ENCODE measurements around the gene JKAMP. TPM values are rescaled to one million over a fixed set of nuclear protein-coding genes. Genes with fewer than 3 reads are reported as not detected.

The JKAMP gene
- total and polyA plus RNA-seq, 2 donors (not counting 3 experiments of a cell fraction or from before 2014, with no cell fraction given), result 30.8 to 160 TPM

GRCh38 chr14:59507063-59507751 is 22.9 kb downstream of the JKAMP start:
- no TSS peak for BruUV-seq (replicated peaks)
- Histone ChIP-seq H3K79me2 (ENCODE audit: control insufficient read depth, insufficient read depth, low read length) (no peaks in the 10 kb centered on the region), H3K27ac (ENCODE audit: insufficient read depth, low read depth, low read length) (no peak overlapping the region), H3K9ac (replicated peaks; ENCODE audit: extremely low read depth, insufficient read depth, low read length) (no peak overlapping the region), H3K27me3 (ENCODE audit: control insufficient read depth in 2 of 2, insufficient read depth in 2 of 2, low read length in 2 of 2) (peaks cover 0 to 7% of the 10 kb centered on the region in 2 experiments), H3K4me3 (replicated peaks in 1 of 3; ENCODE audit: insufficient read depth in 1 of 3, low read depth in 1 of 3, low read length in 3 of 3) (no peak overlapping the region), H3K9me3 (replicated peaks; ENCODE audit: control insufficient read depth, insufficient read depth, low read length) (no peaks in the 10 kb centered on the region), H2AFZ (ENCODE audit: low read depth, low read length) (no peak overlapping the region), H3K4me2 (ENCODE audit: insufficient read depth, low read length) (no peak overlapping the region), H3K4me1 (ENCODE audit: control insufficient read depth, extremely low read depth, insufficient read depth, low read length) (no peaks in the 10 kb centered on the region), H4K20me1 (replicated peaks; ENCODE audit: control insufficient read depth, extremely low read depth, insufficient read depth, low read length) (no peaks in the 10 kb centered on the region), H3K9me1 (replicated peaks; ENCODE audit: control insufficient read depth, extremely low read depth, insufficient read depth, low read length) (no peaks in the 10 kb centered on the region), H3K36me3 (ENCODE audit: control insufficient read depth in 2 of 2, extremely low read depth in 1 of 2, insufficient read depth in 2 of 2, low read length in 2 of 2) (peaks cover 0 to 2% of the 10 kb centered on the region in 2 experiments)
- DNase-seq (ENCODE audit: low read depth, low spot score) (peak; percentile 47), FAIRE-seq (peak; percentile 58)
- TF ChIP-seq, protein P1, sequence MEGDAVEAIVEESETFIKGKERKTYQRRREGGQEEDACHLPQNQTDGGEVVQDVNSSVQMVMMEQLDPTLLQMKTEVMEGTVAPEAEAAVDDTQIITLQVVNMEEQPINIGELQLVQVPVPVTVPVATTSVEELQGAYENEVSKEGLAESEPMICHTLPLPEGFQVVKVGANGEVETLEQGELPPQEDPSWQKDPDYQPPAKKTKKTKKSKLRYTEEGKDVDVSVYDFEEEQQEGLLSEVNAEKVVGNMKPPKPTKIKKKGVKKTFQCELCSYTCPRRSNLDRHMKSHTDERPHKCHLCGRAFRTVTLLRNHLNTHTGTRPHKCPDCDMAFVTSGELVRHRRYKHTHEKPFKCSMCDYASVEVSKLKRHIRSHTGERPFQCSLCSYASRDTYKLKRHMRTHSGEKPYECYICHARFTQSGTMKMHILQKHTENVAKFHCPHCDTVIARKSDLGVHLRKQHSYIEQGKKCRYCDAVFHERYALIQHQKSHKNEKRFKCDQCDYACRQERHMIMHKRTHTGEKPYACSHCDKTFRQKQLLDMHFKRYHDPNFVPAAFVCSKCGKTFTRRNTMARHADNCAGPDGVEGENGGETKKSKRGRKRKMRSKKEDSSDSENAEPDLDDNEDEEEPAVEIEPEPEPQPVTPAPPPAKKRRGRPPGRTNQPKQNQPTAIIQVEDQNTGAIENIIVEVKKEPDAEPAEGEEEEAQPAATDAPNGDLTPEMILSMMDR (IDR thresholded peaks at IDR 0.05; ENCODE audit: extremely low read depth in 1 of 2, insufficient read depth in 1 of 2, low read depth in 1 of 2, low read length in 2 of 2), result peak; percentile 75 to 83
- no peak for TF ChIP-seq JUN (IDR thresholded peaks at IDR 0.05; ENCODE audit: borderline replicate concordance, insufficient read depth, insufficient read length, low read depth)
- POLR2A ChIA-PET, result no interaction called here
- dilution Hi-C loops (cut with MboI; ENCODE audit: extremely low pct_ligation_motif_present, low sequenced_read_pairs) (no loop called here), intact Hi-C loops (cut with micrococcal nuclease) (loop anchor here (1.0 to 10.0 kb wide), 3 partner anchors 69 to 658 kb away; partner anchors contain the start of genes CCDC175 and DHRS7)
- CTCF ChIA-PET, result interaction anchor here (0.8 to 2.4 kb wide), 22 partner anchors 10 to 676 kb away, joined by 3 to 45 read pairs (median 5); partner anchors contain the start of genes CCDC175, JKAMP and L3HYPDH

DNA sequence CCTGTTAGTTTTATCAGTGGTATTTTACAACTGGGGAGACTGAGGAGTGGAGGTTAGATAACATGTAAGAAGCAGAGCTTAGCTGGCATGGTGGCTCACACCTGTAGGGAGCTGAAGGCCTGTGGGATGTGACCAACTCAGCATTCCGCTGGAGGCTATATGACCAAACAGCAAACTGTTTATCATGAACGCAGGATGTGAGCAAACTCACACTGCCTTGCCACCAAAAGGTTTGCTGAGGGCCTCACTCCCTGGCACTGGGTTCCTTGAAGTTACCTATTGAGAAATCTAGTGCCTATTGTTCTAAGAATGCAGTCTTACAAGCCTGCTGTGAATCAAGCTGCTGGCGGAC is 23.4 kb downstream of the JKAMP start:
- no TSS peak for BruUV-seq (replicated peaks)
- intact Hi-C loops (cut with micrococcal nuclease), result loop anchor here (1.0 to 10.0 kb wide), 3 partner anchors 69 to 657 kb away; partner anchors contain the start of genes CCDC175 and DHRS7
- no peak for FAIRE-seq

More for the DNA sequence above, 23.4 kb downstream of the JKAMP start:
- H3K4me3 ChIP-seq (replicated peaks in 1 of 3; ENCODE audit: insufficient read depth in 1 of 3, low read depth in 1 of 3, low read length in 3 of 3), result no peak overlapping the region
- no peak overlapping the region for H3K4me2 ChIP-seq (ENCODE audit: insufficient read depth, low read length)
- DNase-seq (ENCODE audit: low read depth, low spot score), result no peak
- no peaks in the 10 kb centered on the region for H3K79me2 ChIP-seq (ENCODE audit: control insufficient read depth, insufficient read depth, low read length)
- CTCF ChIA-PET, result interaction anchor here (1.1 to 2.4 kb wide), 20 partner anchors 11 to 676 kb away, joined by 3 to 45 read pairs (median 6); partner anchors contain the start of genes CCDC175, JKAMP and L3HYPDH
- POLR2A ChIA-PET, result no interaction called here
- no peaks in the 10 kb centered on the region for H3K4me1 ChIP-seq (ENCODE audit: control insufficient read depth, extremely low read depth, insufficient read depth, low read length)
- no peaks in the 10 kb centered on the region for H3K9me3 ChIP-seq (replicated peaks; ENCODE audit: control insufficient read depth, insufficient read depth, low read length)
- peaks cover 0 to 2% of the 10 kb centered on the region in 2 experiments for H3K36me3 ChIP-seq (ENCODE audit: control insufficient read depth in 2 of 2, extremely low read depth in 1 of 2, insufficient read depth in 2 of 2, low read length in 2 of 2)
- no peak overlapping the region for H2AFZ ChIP-seq (ENCODE audit: low read depth, low read length)
- no peak for TF ChIP-seq MYC (IDR thresholded peaks at IDR 0.05; ENCODE audit: low read depth, low read length)
- no peak for TF ChIP-seq FOS (IDR thresholded peaks at IDR 0.05; ENCODE audit: borderline replicate concordance, insufficient read depth, low read length)
- TF ChIP-seq, protein P1 (IDR thresholded peaks at IDR 0.05; ENCODE audit: extremely low read depth in 1 of 2, insufficient read depth in 1 of 2, low read depth in 1 of 2, low read length in 2 of 2), result no peak
- no peak for TF ChIP-seq POLR2A (IDR thresholded peaks at IDR 0.05; ENCODE audit: low read depth, low read length)
- TF ChIP-seq EZH2 (IDR thresholded peaks at IDR 0.05; ENCODE audit: borderline replicate concordance, low read depth, low read length, severe bottlenecking), result no peak
- no peak for TF ChIP-seq POLR2AphosphoS5 (IDR thresholded peaks at IDR 0.05; ENCODE audit: insufficient read depth, low read depth, low read length)
- no peak for TF ChIP-seq MAX (IDR thresholded peaks at IDR 0.05; ENCODE audit: insufficient read depth, insufficient read length)
- TF ChIP-seq JUN (IDR thresholded peaks at IDR 0.05; ENCODE audit: borderline replicate concordance, insufficient read depth, insufficient read length, low read depth), result no peak
- TF ChIP-seq GATA2 (IDR thresholded peaks at IDR 0.05; ENCODE audit: insufficient read depth, insufficient read length, low read depth, low read length), result no peak
- H4K20me1 ChIP-seq (replicated peaks; ENCODE audit: control insufficient read depth, extremely low read depth, insufficient read depth, low read length), result no peaks in the 10 kb centered on the region
- H3K27me3 ChIP-seq (ENCODE audit: control insufficient read depth in 2 of 2, insufficient read depth in 2 of 2, low read length in 2 of 2), result peaks cover 0 to 7% of the 10 kb centered on the region in 2 experiments
- H3K9ac ChIP-seq (replicated peaks; ENCODE audit: extremely low read depth, insufficient read depth, low read length), result no peak overlapping the region
- H3K27ac ChIP-seq (ENCODE audit: insufficient read depth, low read depth, low read length), result no peak overlapping the region
- no peaks in the 10 kb centered on the region for H3K9me1 ChIP-seq (replicated peaks; ENCODE audit: control insufficient read depth, extremely low read depth, insufficient read depth, low read length)
- dilution Hi-C loops (cut with MboI; ENCODE audit: extremely low pct_ligation_motif_present, low sequenced_read_pairs), result no loop called here

All from endothelial cell of umbilical vein (primary cell).